GM18858 (cell line): ENCODE results near the gene ZC3H12C.

ENCODE experiments used
- ATAC-seq: cut with Tn5 transposase; IDR thresholded peaks from one replicate; pipeline ENCODE4 v1.9.1; 2021; ENCODE audit not compliant: unreplicated experiment

Gene ZC3H12C

GRCh38 chr11:110147962-110148709 lies 54.9 kb downstream of the ZC3H12C start:
- no peak for ATAC-seq

GRCh38 chr11:110148775-110149744 lies 55.9 kb downstream of the ZC3H12C start:
- ATAC-seq = no peak

- no peak for ATAC-seq
Measured at GRCh38 chr11:110152199-110152598, 59.0 kb downstream of the ZC3H12C start.

- no peak for ATAC-seq
Measured at GRCh38 chr11:110153474-110153873, 60.3 kb downstream of the ZC3H12C start.

- ATAC-seq = no peak
Measured at GRCh38 chr11:110156503-110156902, 63.3 kb downstream of the ZC3H12C start.

- ATAC-seq = no peak
Measured at GRCh38 chr11:110158317-110159200, 65.4 kb downstream of the ZC3H12C start.

- no peak for ATAC-seq
Measured at GRCh38 chr11:110159476-110159875, 66.3 kb downstream of the ZC3H12C start.

- no peak for ATAC-seq
Measured at GRCh38 chr11:110160016-110160415, 66.8 kb downstream of the ZC3H12C start.

GRCh38 chr11:110160437-110160836 lies 67.2 kb downstream of the ZC3H12C start:
- no peak for ATAC-seq

- no peak for ATAC-seq
Measured at GRCh38 chr11:110161061-110161460, 67.9 kb downstream of the ZC3H12C start.

- ATAC-seq = no peak
Measured at GRCh38 chr11:110162216-110162615, 69.0 kb downstream of the ZC3H12C start.

- ATAC-seq = no peak
Measured at GRCh38 chr11:110165039-110165925, 72.1 kb downstream of the ZC3H12C start.

- ATAC-seq = no peak
Measured at GRCh38 chr11:110168033-110168803, 75.0 kb downstream of the ZC3H12C start.

- ATAC-seq = no peak
Measured at GRCh38 chr11:110169738-110170137, 76.5 kb downstream of the ZC3H12C start.

- ATAC-seq = no peak
Measured at GRCh38 chr11:110172468-110173065, 79.4 kb downstream of the ZC3H12C start.

GRCh38 chr11:110173811-110174644 lies 80.8 kb downstream of the ZC3H12C start:
- peak; percentile 49 for ATAC-seq

- ATAC-seq = no peak
Measured at GRCh38 chr11:110174645-110175310, 81.6 kb downstream of the ZC3H12C start.
